Right lobe of liver (tissue), 4 donors: ENCODE data around the gene TSC22D1.

Source experiments
- POLR2A ChIP-seq: fragments of 450-650 bp; IDR thresholded peaks from one replicate; pipeline ENCODE4 v1.6.1; 2017; ENCODE audit warnings: antibody characterized with exemption, mild to moderate bottlenecking
- TF ChIP-seq, protein P1 (sequence below), 4 donors: fragments of 200-600 bp in 3 of 4; fragments of 450-650 bp in 1 of 4; IDR thresholded peaks; one replicate each; pipeline versions ENCODE4 v1.5.1 to v1.8.0; 2016 to 2022; ENCODE audit warnings: antibody characterized with exemption in 4 of 4, mild to moderate bottlenecking in 2 of 4
- donor health status: DM: no; HTN: no; CAD: no.
- donor health status: DM: no; HTN: no; CAD: no.
- donor health status: DM: no; HTN: yes; CAD: no.

DNA sequence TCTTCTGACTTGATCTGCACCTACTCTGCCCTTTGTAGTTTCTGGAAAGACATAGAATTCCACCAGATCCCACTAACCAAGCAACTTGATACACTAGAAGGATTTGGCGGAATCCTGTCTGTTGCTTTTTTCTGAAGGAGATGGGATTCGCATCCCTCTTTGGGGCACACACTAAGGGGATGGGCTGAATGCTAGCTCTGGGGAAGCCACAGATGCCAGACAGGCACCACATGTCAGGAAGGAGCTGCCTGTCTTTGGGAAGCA, 150.4 kb downstream of the TSC22D1 start:
- TF ChIP-seq, protein P1, sequence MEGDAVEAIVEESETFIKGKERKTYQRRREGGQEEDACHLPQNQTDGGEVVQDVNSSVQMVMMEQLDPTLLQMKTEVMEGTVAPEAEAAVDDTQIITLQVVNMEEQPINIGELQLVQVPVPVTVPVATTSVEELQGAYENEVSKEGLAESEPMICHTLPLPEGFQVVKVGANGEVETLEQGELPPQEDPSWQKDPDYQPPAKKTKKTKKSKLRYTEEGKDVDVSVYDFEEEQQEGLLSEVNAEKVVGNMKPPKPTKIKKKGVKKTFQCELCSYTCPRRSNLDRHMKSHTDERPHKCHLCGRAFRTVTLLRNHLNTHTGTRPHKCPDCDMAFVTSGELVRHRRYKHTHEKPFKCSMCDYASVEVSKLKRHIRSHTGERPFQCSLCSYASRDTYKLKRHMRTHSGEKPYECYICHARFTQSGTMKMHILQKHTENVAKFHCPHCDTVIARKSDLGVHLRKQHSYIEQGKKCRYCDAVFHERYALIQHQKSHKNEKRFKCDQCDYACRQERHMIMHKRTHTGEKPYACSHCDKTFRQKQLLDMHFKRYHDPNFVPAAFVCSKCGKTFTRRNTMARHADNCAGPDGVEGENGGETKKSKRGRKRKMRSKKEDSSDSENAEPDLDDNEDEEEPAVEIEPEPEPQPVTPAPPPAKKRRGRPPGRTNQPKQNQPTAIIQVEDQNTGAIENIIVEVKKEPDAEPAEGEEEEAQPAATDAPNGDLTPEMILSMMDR (IDR thresholded peaks at IDR 0.05) = no peak
- no peak for TF ChIP-seq POLR2A
